Kidney (tissue), 14 donors: ENCODE measurements around the gene MAML2. TPM values are rescaled to one million over a fixed set of nuclear protein-coding genes. Genes with fewer than 3 reads are reported as not detected.

Source experiments
- DNase-seq, 5 donors: peaks; one replicate each; pipeline ENCODE4 v3.0.0-alpha.2; 2013 to 2020
- FAIRE-seq: peaks from 2 replicates; lab custom pipeline; 2012; peaks lifted over from hg19 to GRCh38; lab: Jason Lieb, UNC
- H3K27ac ChIP-seq, 2 donors: one replicate each; pipeline ENCODE4 v1.7.0; 2013; ENCODE audit warnings: low read depth in 2 of 2, low read length in 2 of 2, inconsistent platforms in 1 of 2
- H3K27me3 ChIP-seq: one replicate; pipeline ENCODE4 v1.7.1; 2013; ENCODE audit warnings: low read length, inconsistent platforms; ENCODE audit not compliant: control insufficient read depth, insufficient read depth
- H3K36me3 ChIP-seq, 3 donors: one replicate each; pipeline versions ENCODE4 v1.7.0 to v1.7.1; 2013; ENCODE audit warnings: low read length in 3 of 3, control low read depth in 1 of 3, inconsistent platforms in 1 of 3; ENCODE audit not compliant: insufficient read depth in 3 of 3, control insufficient read depth in 2 of 3
- H3K4me1 ChIP-seq, 3 donors: one replicate each; pipeline versions ENCODE4 v1.7.0 to v1.7.1; 2013; ENCODE audit warnings: low read length in 3 of 3, inconsistent platforms in 1 of 3, low read depth in 1 of 3; ENCODE audit not compliant: control insufficient read depth in 2 of 3, insufficient read depth in 2 of 3
- H3K4me3 ChIP-seq, 3 donors: one replicate each; pipeline versions ENCODE4 v1.7.0 to v1.8.1; 2013; ENCODE audit warnings: low read length in 3 of 3, control low read depth in 1 of 3, inconsistent platforms in 1 of 3
- H3K9ac ChIP-seq, 3 donors: one replicate each; pipeline versions ENCODE4 v1.7.0 to v1.7.1; 2013; ENCODE audit warnings: low read length in 3 of 3, control low read depth in 1 of 3, inconsistent platforms in 1 of 3
- H3K9me3 ChIP-seq, 3 donors: one replicate each; pipeline versions ENCODE4 v1.7.0 to v1.7.1; 2013; ENCODE audit warnings: low read length in 3 of 3, control low read depth in 1 of 3, inconsistent platforms in 1 of 3; ENCODE audit not compliant: control insufficient read depth in 2 of 3, insufficient read depth in 1 of 3
- intact Hi-C: fragments of 100-400 bp; cut with DNase I; formaldehyde crosslinking; loops from one replicate; pipeline ENCODE4 v1.11.1; 2022
- polyA plus RNA-seq: library from polyadenylated mRNA; stranded (reverse); fragments of 350-450 nt; fragmentation: Illumina TruSeq; extraction: RNeasy Lipid Tissue Mini Kit (QIAGEN cat#74804); gene quantifications from one replicate; pipeline ENCODE4 v1.2.3, GENCODE V29; 2014; ENCODE audit warnings: low read depth, low replicate concordance; ENCODE audit not compliant: insufficient read depth
- total RNA-seq: library from RNA; stranded (reverse); fragmentation: NEBNext Ultra II Directional; extraction: Animal tissue kit (Norgen Biotek cat#: 25700); gene quantifications from one replicate; pipeline ENCODE4 v1.2.1, GENCODE V29; 2021
- TF ChIP-seq, protein P1 (sequence below): IDR thresholded peaks from 3 replicates; pipeline ENCODE4 v1.5.1; 2012; ENCODE audit warnings: mild to moderate bottlenecking, moderate library complexity, borderline replicate concordance; ENCODE audit not compliant: insufficient read depth; ENCODE audit errors: extremely low read depth
- donor health status: control.
- donor health status: control.
- donor health status: control.
- donor health status: control.
- donor health status: control.
- donor health status: DM: yes; HTN: yes; CAD: no.
- donor health status: Normal renal cell carcinoma (clear cell type).

The MAML2 gene
- total and polyA plus RNA-seq, 2 donors from 2014 or later: 4.9 to 32.3 TPM

DNA sequence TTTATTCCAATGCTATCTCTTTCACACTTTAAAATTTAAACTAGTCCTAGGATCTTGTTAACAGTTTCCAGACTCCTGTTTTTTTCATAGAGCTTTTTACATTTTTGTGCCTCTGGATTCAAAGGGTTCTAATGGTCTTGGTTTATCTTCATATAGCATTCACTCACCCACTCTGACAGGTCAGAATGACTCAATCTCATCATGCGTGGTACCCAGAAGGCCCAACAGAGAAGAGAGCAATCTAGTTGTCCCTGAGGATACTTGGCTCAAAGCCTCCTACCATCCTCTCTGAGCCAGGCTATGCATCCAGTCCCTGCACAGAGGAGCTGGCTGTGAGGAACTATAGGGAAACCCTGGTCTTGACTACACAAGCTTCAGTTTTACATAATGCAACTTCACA is 27.5 kb downstream of the MAML2 start:
- Histone ChIP-seq H3K4me3 (no peak overlapping the region), H3K9me3 (no peaks in the 10 kb centered on the region), H3K9ac (no peak overlapping the region), H3K27me3 (no peaks in the 10 kb centered on the region), H3K4me1 (peaks cover 9 to 29% (median 20%) of the 10 kb centered on the region in 3 donors), H3K27ac (no peak overlapping the region), H3K36me3 (peaks cover 0 to 3% (median 0%) of the 10 kb centered on the region in 3 donors)
- no peak for DNase-seq
- intact Hi-C loops: no loop called here
- FAIRE-seq: no peak
- TF ChIP-seq, protein P1, sequence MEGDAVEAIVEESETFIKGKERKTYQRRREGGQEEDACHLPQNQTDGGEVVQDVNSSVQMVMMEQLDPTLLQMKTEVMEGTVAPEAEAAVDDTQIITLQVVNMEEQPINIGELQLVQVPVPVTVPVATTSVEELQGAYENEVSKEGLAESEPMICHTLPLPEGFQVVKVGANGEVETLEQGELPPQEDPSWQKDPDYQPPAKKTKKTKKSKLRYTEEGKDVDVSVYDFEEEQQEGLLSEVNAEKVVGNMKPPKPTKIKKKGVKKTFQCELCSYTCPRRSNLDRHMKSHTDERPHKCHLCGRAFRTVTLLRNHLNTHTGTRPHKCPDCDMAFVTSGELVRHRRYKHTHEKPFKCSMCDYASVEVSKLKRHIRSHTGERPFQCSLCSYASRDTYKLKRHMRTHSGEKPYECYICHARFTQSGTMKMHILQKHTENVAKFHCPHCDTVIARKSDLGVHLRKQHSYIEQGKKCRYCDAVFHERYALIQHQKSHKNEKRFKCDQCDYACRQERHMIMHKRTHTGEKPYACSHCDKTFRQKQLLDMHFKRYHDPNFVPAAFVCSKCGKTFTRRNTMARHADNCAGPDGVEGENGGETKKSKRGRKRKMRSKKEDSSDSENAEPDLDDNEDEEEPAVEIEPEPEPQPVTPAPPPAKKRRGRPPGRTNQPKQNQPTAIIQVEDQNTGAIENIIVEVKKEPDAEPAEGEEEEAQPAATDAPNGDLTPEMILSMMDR: no peak

DNA sequence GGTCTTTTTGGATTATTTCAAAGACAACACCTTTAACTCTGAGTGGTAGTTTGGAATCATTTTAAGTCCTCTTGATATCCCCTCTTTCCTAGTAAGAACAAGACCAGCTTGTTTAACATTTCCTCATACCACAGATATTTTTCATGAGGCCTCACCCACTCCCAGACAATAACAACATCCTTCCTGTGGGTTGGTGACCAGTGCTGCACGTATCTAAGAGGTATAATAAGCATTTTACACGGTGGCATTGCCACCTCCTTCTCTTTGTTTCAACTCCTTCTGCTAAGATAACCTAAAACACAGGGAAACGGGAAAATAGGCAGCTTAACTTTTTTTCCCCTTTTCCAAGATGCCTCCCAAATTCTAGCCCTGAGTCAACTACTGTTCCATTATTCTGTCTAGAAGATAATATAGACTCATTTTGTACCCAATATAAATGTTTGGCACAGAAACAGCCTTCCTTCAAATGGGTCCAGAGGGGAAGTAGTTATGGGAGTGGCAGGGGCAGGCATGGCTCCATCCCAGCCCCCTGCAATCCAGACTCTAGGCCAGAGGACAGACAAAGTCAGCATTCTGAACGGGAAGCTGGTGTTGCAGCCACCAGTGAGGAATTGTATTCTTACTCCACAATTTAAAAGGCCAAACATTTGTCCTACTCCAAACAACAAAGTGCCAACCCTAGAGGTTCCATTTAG is 28.5 kb downstream of the MAML2 start:
- FAIRE-seq (no peak), DNase-seq (no peak)
- Histone ChIP-seq H3K36me3 (peaks cover 0 to 3% (median 0%) of the 10 kb centered on the region in 3 donors), H3K4me3 (no peak overlapping the region), H3K9me3 (no peaks in the 10 kb centered on the region), H3K9ac (peak overlapping the region in 1 of 3 donors; percentile 56), H3K4me1 (peaks cover 9 to 29% (median 20%) of the 10 kb centered on the region in 3 donors), H3K27ac (peak overlapping the region in 1 of 2 donors; percentile 73), H3K27me3 (no peaks in the 10 kb centered on the region)
- TF ChIP-seq, protein P1: no peak
- intact Hi-C loops: no loop called here

DNA sequence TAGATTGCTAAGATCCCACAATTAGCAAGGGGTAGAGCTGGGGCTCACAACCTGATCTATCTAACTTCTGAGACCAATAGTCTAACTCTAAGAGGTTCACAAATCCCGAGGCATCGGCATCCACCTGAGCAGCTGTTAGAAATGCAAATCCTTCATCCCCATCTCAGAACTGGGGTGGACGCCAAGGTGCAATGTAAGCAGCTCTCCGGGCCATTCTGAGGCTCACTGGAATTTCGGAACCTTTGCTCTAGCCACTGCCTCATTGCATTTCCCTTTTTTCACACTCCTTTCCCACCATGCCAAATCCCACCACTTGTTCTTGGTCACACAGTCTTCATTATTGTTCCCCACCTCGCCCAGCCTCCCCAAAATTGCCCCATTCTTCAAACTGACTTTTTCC is 29.8 kb downstream of the MAML2 start:
- FAIRE-seq (no peak), DNase-seq (no peak)
- TF ChIP-seq, protein P1: no peak
- Histone ChIP-seq H3K9ac (no peak overlapping the region), H3K36me3 (peaks cover 0 to 3% (median 0%) of the 10 kb centered on the region in 3 donors), H3K27ac (no peak overlapping the region), H3K9me3 (no peaks in the 10 kb centered on the region), H3K27me3 (no peaks in the 10 kb centered on the region), H3K4me1 (peaks cover 9 to 23% (median 19%) of the 10 kb centered on the region in 3 donors), H3K4me3 (no peak overlapping the region)
- intact Hi-C loops: no loop called here
